GM23338 (cell line): ENCODE measurements around the gene CFAP251. TPM values are rescaled to one million over a fixed set of nuclear protein-coding genes. Genes with fewer than 3 reads are reported as not detected.

Experiments used
- ATAC-seq: fragments of 200-7000 bp; cut with Tn5 transposase; 3 replicates; pipeline ENCODE4 v1.9.1; 2020
- DNase-seq: peaks from one replicate; pipeline ENCODE4 v3.0.0-alpha.2; 2015; ENCODE audit warnings: low spot score
- H2AFZ ChIP-seq: fragments of 200-600 bp; sonication (generic); 2 replicates; pipeline ENCODE4 v1.8.0; 2016; ENCODE audit warnings: antibody characterized with exemption, mild to moderate bottlenecking, moderate library complexity
- H3F3A ChIP-seq: fragments of 200-600 bp; sonication (generic); replicated peaks from 2 replicates; pipeline ENCODE4 v1.8.0; 2017; ENCODE audit warnings: antibody characterized with exemption, mixed run types, low read depth
- H3K27ac ChIP-seq: fragments of 200-600 bp; sonication (generic); 2 replicates; pipeline ENCODE4 v1.6.1; 2016; ENCODE audit warnings: low read depth
- H3K27me3 ChIP-seq: fragments of 200-600 bp; sonication (generic); 2 replicates; pipeline ENCODE4 v1.8.0; 2016; ENCODE audit warnings: mild to moderate bottlenecking, mixed run types, moderate library complexity; ENCODE audit not compliant: insufficient read depth
- H3K36me3 ChIP-seq: fragments of 200-600 bp; sonication (generic); 2 replicates; pipeline ENCODE4 v1.8.0; 2016; ENCODE audit warnings: mild to moderate bottlenecking; ENCODE audit not compliant: insufficient read depth
- H3K4me1 ChIP-seq: fragments of 200-600 bp; sonication (generic); 2 replicates; pipeline ENCODE4 v1.8.0; 2016; ENCODE audit warnings: mild to moderate bottlenecking, moderate library complexity; ENCODE audit not compliant: insufficient read depth
- H3K4me2 ChIP-seq: fragments of 200-600 bp; sonication (generic); 2 replicates; pipeline ENCODE4 v1.7.1; 2017; ENCODE audit warnings: mixed run types
- H3K4me3 ChIP-seq: fragments of 200-600 bp; sonication (generic); 2 replicates; pipeline ENCODE4 v1.6.1; 2016; ENCODE audit warnings: mixed run types
- H3K79me2 ChIP-seq: fragments of 200-600 bp; sonication (generic); replicated peaks from 2 replicates; pipeline ENCODE4 v1.8.0; 2017; ENCODE audit warnings: mild to moderate bottlenecking; ENCODE audit not compliant: insufficient read depth
- H3K9me2 ChIP-seq: fragments of 200-600 bp; sonication (generic); 2 replicates; pipeline ENCODE4 v1.8.0; 2017; ENCODE audit not compliant: insufficient read depth
- H4K20me1 ChIP-seq: fragments of 200-600 bp; sonication (generic); replicated peaks from 2 replicates; pipeline ENCODE4 v1.8.0; 2017; ENCODE audit warnings: mild to moderate bottlenecking; ENCODE audit not compliant: insufficient read depth
- H3K27ac Mint-ChIP-seq: 2 replicates; pipeline ENCODE4 v1.8.0; 2020; ENCODE audit warnings: inconsistent platforms, mild to moderate bottlenecking, moderate library complexity, mixed read lengths
- H3K27me3 Mint-ChIP-seq: 3 replicates; pipeline ENCODE4 v1.8.0; 2022; ENCODE audit warnings: low read depth, mild to moderate bottlenecking, moderate library complexity, mixed read lengths, inconsistent platforms; ENCODE audit not compliant: insufficient read depth, poor library complexity
- H3K36me3 Mint-ChIP-seq: 3 replicates; pipeline ENCODE4 v1.8.0; 2021; ENCODE audit warnings: low read depth, mild to moderate bottlenecking, inconsistent platforms, moderate library complexity, mixed read lengths
- H3K4me1 Mint-ChIP-seq: 3 replicates; pipeline ENCODE4 v1.8.0; 2020; ENCODE audit warnings: mild to moderate bottlenecking, inconsistent platforms, mixed read lengths
- H3K4me3 Mint-ChIP-seq: 3 replicates; pipeline ENCODE4 v1.8.0; 2021; ENCODE audit warnings: moderate library complexity, mild to moderate bottlenecking, inconsistent platforms, mixed read lengths
- H3K9me3 Mint-ChIP-seq: 3 replicates; pipeline ENCODE4 v1.8.0; 2020; ENCODE audit warnings: moderate library complexity, mild to moderate bottlenecking, inconsistent platforms, mixed read lengths
- CREB1 ChIP-seq: fragments of 250-450 bp; sonication (Bioruptor Pico); IDR thresholded peaks from 2 replicates; pipeline ENCODE4 v1.5.0; 2020; ENCODE audit warnings: low read depth, mild to moderate bottlenecking, moderate library complexity
- CTCF ChIP-seq, 2 experiments: fragments of 200-600 bp in 1 of 2; sonication (generic) in 1 of 2; conservative IDR thresholded peaks; 2 replicates each; pipeline versions ENCODE4 v1.5.1 to v1.6.1; 2016 to 2017; ENCODE audit warnings: antibody characterized with exemption in 2 of 2, low read depth in 2 of 2, mild to moderate bottlenecking in 2 of 2, moderate library complexity in 1 of 2
- EZH2phosphoT487 ChIP-seq: fragments of 200-600 bp; sonication (generic); IDR thresholded peaks from one replicate; pipeline ENCODE4 v1.8.1; 2018; ENCODE audit warnings: antibody characterized with exemption; ENCODE audit not compliant: unreplicated experiment
- JUNB ChIP-seq: IDR thresholded peaks from one replicate; pipeline ENCODE4 v1.6.1; 2016; ENCODE audit warnings: antibody characterized with exemption; ENCODE audit not compliant: unreplicated experiment
- NANOG ChIP-seq: IDR thresholded peaks from 2 replicates; pipeline ENCODE4 v1.6.1; 2016; ENCODE audit warnings: antibody characterized with exemption, borderline replicate concordance
- POLR2AphosphoS5 ChIP-seq: IDR thresholded peaks from 2 replicates; pipeline ENCODE4 v1.6.1; 2016; ENCODE audit warnings: antibody characterized with exemption, low read depth
- STAT1 ChIP-seq: IDR thresholded peaks from one replicate; pipeline ENCODE4 v1.6.1; 2016; ENCODE audit warnings: antibody characterized with exemption; ENCODE audit not compliant: unreplicated experiment
- ZNF114 ChIP-seq: fragments of 250-450 bp; sonication (Bioruptor Pico); IDR thresholded peaks from 2 replicates; pipeline ENCODE4 v1.5.0; 2020; ENCODE audit warnings: mild to moderate bottlenecking, moderate library complexity
- ZNF331 ChIP-seq: fragments of 250-450 bp; sonication (Bioruptor Pico); IDR thresholded peaks from 2 replicates; pipeline ENCODE4 v1.5.0; 2020; ENCODE audit warnings: low read depth, mild to moderate bottlenecking, moderate library complexity
- ZNF462 ChIP-seq: fragments of 250-450 bp; sonication (Bioruptor Pico); IDR thresholded peaks from 2 replicates; pipeline ENCODE4 v1.5.0; 2020; ENCODE audit warnings: mild to moderate bottlenecking, moderate library complexity
- polyA plus RNA-seq: library from polyadenylated mRNA; unstranded; fragments of >200 nt; fragmentation: Nextera tagmentation; extraction: Ambion mirVana; gene quantifications from 2 replicates; pipeline ENCODE4 v1.2.1, GENCODE V29; 2016
- total RNA-seq: library from RNA; depleted of rRNA; stranded (reverse); fragments of >200 nt; shearing (Covaris generic); gene quantifications from 2 replicates; pipeline ENCODE4 v1.2.3, GENCODE V29; 2014

Gene CFAP251
- total and polyA plus RNA-seq, 2 experiments from 2014 or later, result 1.4 to 2.5 TPM

- TF ChIP-seq ZNF462 (no peak), CREB1 (no peak), JUNB (no peak), ZNF114 (CRISPR knock-in tag) (no peak), ZNF331 (CRISPR knock-in tag) (no peak)
These were observed 63.1 kb downstream of the CFAP251 start (continued) for GRCh38 chr12:121981456-121981855.

- H3K79me2 ChIP-seq, result no peaks in the 10 kb centered on the region
- H3K36me3 ChIP-seq, result no peaks in the 10 kb centered on the region
- no peaks in the 10 kb centered on the region for H3K27me3 ChIP-seq
- Mint-ChIP-seq H3K4me3 (no peak overlapping the region), H3K36me3 (no peaks in the 10 kb centered on the region), H3K27me3 (peaks cover 3% of the 10 kb centered on the region), H3K4me1 (peaks cover 9% of the 10 kb centered on the region), H3K9me3 (no peaks in the 10 kb centered on the region), H3K27ac (no peak overlapping the region)
- no peaks in the 10 kb centered on the region for H3F3A ChIP-seq
- ATAC-seq, result no peak
- no peak overlapping the region for H3K4me3 ChIP-seq
- no peaks in the 10 kb centered on the region for H4K20me1 ChIP-seq
- H3K27ac ChIP-seq, result no peak overlapping the region
- DNase-seq, result no peak
- H3K4me2 ChIP-seq, result no peak overlapping the region
- no peaks in the 10 kb centered on the region for H3K9me2 ChIP-seq
- no peaks in the 10 kb centered on the region for H3K4me1 ChIP-seq
- H2AFZ ChIP-seq, result no peak overlapping the region
- no peak for TF ChIP-seq JUNB
- TF ChIP-seq POLR2AphosphoS5, result no peak
- no peak for TF ChIP-seq ZNF331 (CRISPR knock-in tag)
- no peak for TF ChIP-seq NANOG
- no peak for TF ChIP-seq STAT1
- no peak for TF ChIP-seq EZH2phosphoT487
- no peak for TF ChIP-seq CREB1
- TF ChIP-seq CTCF (conservative IDR thresholded peaks at IDR 0.05; ENCODE audit: low read depth in 2 of 2), result no peak
- TF ChIP-seq ZNF114 (CRISPR knock-in tag), result no peak
These were observed 64.6 kb downstream of the CFAP251 start for GRCh38 chr12:121982950-121983349.
